Uterus (tissue), 2 donors: ENCODE measurements around the gene ETV7.

Experiments used
- POLR2A ChIP-seq, 2 donors: fragments of 450-650 bp; IDR thresholded peaks; one replicate each; pipeline ENCODE4 v1.6.1; 2016; ENCODE audit warnings: antibody characterized with exemption in 2 of 2, mild to moderate bottlenecking in 1 of 2, moderate library complexity in 1 of 2
- TF ChIP-seq, protein P1 (sequence below), 4 experiments: fragments of 200-600 bp in 2 of 4; fragments of 450-650 bp in 2 of 4; sonication (generic) in 2 of 4; IDR thresholded peaks; one replicate each; pipeline ENCODE4 v1.5.1; 2016 to 2019; ENCODE audit warnings: antibody characterized with exemption in 4 of 4, mild to moderate bottlenecking in 2 of 4, moderate library complexity in 1 of 4

DNA sequence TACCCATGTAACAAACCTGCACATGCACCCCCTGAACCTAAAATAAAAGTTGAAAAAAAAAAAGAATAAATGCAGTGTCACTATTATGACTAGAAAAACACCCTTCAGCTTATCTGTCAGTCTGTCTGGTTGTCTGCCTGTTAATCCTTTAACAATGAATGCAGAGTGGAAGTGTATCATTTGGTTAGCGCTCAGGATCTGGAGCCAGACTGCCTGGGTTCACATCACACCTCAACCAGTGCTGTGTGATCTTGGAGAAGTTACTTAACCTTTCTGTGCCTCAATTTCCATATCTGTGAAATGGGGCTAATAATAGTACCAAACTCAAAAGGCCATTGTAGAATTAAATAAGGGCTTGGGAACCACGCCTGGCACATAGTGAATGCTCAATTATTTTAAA, 16.8 kb downstream of the ETV7 start:
- TF ChIP-seq, protein P1, sequence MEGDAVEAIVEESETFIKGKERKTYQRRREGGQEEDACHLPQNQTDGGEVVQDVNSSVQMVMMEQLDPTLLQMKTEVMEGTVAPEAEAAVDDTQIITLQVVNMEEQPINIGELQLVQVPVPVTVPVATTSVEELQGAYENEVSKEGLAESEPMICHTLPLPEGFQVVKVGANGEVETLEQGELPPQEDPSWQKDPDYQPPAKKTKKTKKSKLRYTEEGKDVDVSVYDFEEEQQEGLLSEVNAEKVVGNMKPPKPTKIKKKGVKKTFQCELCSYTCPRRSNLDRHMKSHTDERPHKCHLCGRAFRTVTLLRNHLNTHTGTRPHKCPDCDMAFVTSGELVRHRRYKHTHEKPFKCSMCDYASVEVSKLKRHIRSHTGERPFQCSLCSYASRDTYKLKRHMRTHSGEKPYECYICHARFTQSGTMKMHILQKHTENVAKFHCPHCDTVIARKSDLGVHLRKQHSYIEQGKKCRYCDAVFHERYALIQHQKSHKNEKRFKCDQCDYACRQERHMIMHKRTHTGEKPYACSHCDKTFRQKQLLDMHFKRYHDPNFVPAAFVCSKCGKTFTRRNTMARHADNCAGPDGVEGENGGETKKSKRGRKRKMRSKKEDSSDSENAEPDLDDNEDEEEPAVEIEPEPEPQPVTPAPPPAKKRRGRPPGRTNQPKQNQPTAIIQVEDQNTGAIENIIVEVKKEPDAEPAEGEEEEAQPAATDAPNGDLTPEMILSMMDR (IDR thresholded peaks at IDR 0.05): no peak
- no peak for TF ChIP-seq POLR2A (IDR thresholded peaks at IDR 0.05)
